ENCODE results near the gene NPB. TPM values are rescaled to one million over a fixed set of nuclear protein-coding genes. Genes with fewer than 3 reads are reported as not detected.

Gene NPB
- polyA plus RNA-seq, 1 of the 3 experiments (the other 2 are of a cell fraction): 2.4 TPM

DNA sequence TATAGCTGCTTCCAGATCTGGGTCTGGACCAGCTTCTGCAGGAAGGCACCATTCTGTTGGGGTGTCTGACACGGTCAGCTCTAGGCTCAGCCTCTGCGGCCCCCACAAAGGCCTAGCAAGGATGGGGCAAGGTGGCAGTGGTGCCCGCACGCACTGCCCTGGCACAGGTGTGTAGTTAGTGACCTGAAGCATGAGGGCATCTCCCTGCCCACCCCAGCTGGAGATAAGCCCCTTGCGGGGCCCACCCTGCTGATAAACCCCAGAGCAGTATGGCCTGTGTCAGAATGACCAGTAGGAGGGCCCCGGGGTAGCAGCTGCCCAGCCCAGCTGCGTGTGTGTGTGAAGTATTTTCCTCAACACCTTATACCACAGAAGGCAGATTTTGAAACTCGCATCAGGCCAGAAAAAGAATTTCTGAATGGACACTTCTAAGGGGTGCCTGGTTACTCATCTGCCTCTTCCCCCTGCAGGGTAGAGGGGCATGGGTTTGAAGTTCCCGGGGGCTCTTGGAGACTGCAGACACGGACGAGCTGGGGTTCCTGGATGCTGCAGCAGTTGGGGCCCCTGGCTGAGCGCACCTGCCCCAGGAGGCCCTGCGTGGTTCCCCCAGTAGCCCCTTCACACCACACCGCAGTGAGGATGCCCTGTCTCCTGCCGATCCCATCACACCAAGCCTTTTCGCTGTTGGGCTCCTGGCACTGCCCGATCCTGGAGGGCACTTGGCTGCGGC lies 35.4 kb upstream of the NPB start (continued):
- TF ChIP-seq, protein P1, sequence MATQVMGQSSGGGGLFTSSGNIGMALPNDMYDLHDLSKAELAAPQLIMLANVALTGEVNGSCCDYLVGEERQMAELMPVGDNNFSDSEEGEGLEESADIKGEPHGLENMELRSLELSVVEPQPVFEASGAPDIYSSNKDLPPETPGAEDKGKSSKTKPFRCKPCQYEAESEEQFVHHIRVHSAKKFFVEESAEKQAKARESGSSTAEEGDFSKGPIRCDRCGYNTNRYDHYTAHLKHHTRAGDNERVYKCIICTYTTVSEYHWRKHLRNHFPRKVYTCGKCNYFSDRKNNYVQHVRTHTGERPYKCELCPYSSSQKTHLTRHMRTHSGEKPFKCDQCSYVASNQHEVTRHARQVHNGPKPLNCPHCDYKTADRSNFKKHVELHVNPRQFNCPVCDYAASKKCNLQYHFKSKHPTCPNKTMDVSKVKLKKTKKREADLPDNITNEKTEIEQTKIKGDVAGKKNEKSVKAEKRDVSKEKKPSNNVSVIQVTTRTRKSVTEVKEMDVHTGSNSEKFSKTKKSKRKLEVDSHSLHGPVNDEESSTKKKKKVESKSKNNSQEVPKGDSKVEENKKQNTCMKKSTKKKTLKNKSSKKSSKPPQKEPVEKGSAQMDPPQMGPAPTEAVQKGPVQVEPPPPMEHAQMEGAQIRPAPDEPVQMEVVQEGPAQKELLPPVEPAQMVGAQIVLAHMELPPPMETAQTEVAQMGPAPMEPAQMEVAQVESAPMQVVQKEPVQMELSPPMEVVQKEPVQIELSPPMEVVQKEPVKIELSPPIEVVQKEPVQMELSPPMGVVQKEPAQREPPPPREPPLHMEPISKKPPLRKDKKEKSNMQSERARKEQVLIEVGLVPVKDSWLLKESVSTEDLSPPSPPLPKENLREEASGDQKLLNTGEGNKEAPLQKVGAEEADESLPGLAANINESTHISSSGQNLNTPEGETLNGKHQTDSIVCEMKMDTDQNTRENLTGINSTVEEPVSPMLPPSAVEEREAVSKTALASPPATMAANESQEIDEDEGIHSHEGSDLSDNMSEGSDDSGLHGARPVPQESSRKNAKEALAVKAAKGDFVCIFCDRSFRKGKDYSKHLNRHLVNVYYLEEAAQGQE (IDR thresholded peaks at IDR 0.05; ENCODE audit: low read depth, low read length): no peak
- TF ChIP-seq GATA2 (CRISPR knock-in tag; IDR thresholded peaks at IDR 0.05) (no peak), CHD2 (IDR thresholded peaks at IDR 0.05; ENCODE audit: low read length, partially characterized antibody) (no peak), TCF12 (IDR thresholded peaks at IDR 0.05) (no peak), NFIC (IDR thresholded peaks at IDR 0.05; ENCODE audit: borderline replicate concordance) (no peak), EZH2phosphoT487 (IDR thresholded peaks at IDR 0.05; ENCODE audit: borderline replicate concordance, low read depth) (no peak), RFX5 (IDR thresholded peaks at IDR 0.05; ENCODE audit: low read length) (no peak), FOSL2 (IDR thresholded peaks at IDR 0.05; ENCODE audit: borderline replicate concordance, low read depth) (peak; percentile 7; the same call in 1 of the 2 replicates), SIN3A (IDR thresholded peaks at IDR 0.05; ENCODE audit: borderline replicate concordance, low read depth, low read length) (no peak; the same call in 1 of the 2 replicates), SMC3 (IDR thresholded peaks at IDR 0.05; ENCODE audit: low read depth, low read length) (no peak), TAF1 (IDR thresholded peaks at IDR 0.05; ENCODE audit: borderline replicate concordance, low read depth, low read length) (no peak), YY1 (IDR thresholded peaks at IDR 0.05; ENCODE audit: low read depth) (no peak), EP300 (IDR thresholded peaks at IDR 0.05; ENCODE audit: borderline replicate concordance in 1 of 2, low read depth in 1 of 2, low read length in 1 of 2) (no peak), MEF2A (IDR thresholded peaks at IDR 0.05; ENCODE audit: borderline replicate concordance, low read depth) (no peak), MXI1 (IDR thresholded peaks at IDR 0.05; ENCODE audit: low read depth, low read length) (no peak), FOXM1 (IDR thresholded peaks at IDR 0.05; ENCODE audit: low read depth) (no peak; the same call in 1 of the 2 replicates), TEAD4 (IDR thresholded peaks at IDR 0.05; ENCODE audit: borderline replicate concordance, insufficient read depth) (0 out of 2 replicates have a peak, but pooled peaks have one; percentile 7), RCOR1 (IDR thresholded peaks at IDR 0.05; ENCODE audit: low read length) (no peak)
- TF ChIP-seq, protein P2, sequence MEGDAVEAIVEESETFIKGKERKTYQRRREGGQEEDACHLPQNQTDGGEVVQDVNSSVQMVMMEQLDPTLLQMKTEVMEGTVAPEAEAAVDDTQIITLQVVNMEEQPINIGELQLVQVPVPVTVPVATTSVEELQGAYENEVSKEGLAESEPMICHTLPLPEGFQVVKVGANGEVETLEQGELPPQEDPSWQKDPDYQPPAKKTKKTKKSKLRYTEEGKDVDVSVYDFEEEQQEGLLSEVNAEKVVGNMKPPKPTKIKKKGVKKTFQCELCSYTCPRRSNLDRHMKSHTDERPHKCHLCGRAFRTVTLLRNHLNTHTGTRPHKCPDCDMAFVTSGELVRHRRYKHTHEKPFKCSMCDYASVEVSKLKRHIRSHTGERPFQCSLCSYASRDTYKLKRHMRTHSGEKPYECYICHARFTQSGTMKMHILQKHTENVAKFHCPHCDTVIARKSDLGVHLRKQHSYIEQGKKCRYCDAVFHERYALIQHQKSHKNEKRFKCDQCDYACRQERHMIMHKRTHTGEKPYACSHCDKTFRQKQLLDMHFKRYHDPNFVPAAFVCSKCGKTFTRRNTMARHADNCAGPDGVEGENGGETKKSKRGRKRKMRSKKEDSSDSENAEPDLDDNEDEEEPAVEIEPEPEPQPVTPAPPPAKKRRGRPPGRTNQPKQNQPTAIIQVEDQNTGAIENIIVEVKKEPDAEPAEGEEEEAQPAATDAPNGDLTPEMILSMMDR (IDR thresholded peaks at IDR 0.05): no peak
- TF ChIP-seq, protein P3, sequence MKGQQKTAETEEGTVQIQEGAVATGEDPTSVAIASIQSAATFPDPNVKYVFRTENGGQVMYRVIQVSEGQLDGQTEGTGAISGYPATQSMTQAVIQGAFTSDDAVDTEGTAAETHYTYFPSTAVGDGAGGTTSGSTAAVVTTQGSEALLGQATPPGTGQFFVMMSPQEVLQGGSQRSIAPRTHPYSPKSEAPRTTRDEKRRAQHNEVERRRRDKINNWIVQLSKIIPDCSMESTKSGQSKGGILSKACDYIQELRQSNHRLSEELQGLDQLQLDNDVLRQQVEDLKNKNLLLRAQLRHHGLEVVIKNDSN (IDR thresholded peaks at IDR 0.05; ENCODE audit: borderline replicate concordance, low read depth): no peak
